Tibial artery (tissue), 4 donors: ENCODE data around the gene KLHL40.

Experiments used
- DNase-seq, 2 donors: peaks; one replicate each; pipeline ENCODE4 v3.0.0-alpha.2; 2019
- H3K27ac ChIP-seq, 2 donors: fragments of 200-600 bp; sonication (generic) in 1 of 2; 1 replicate in 1 of 2; 2 replicates in 1 of 2; pipeline ENCODE4 v1.5.1; 2018 to 2019; ENCODE audit warnings: mild to moderate bottlenecking in 1 of 2
- H3K27me3 ChIP-seq, 2 donors: fragments of 200-600 bp; sonication (generic) in 1 of 2; one replicate each; pipeline versions ENCODE4 v1.5.1 to v1.6.0; 2016 to 2019
- H3K36me3 ChIP-seq, 3 donors: fragments of 200-600 bp; sonication (generic) in 2 of 3; one replicate each; pipeline ENCODE4 v1.5.1; 2016 to 2019; ENCODE audit warnings: mild to moderate bottlenecking in 2 of 3
- H3K4me1 ChIP-seq, 4 donors: fragments of 200-600 bp; sonication (generic) in 2 of 4; 1 replicate in 3 of 4; 2 replicates in 1 of 4; pipeline ENCODE4 v1.5.1; 2016 to 2019
- H3K4me3 ChIP-seq, 2 donors: fragments of 200-600 bp; sonication (generic) in 1 of 2; 1 replicate in 1 of 2; 2 replicates in 1 of 2; pipeline ENCODE4 v1.5.1; 2018 to 2019; ENCODE audit warnings: mild to moderate bottlenecking in 2 of 2
- H3K9me3 ChIP-seq, 3 donors: fragments of 200-600 bp; sonication (generic) in 1 of 3; one replicate each; pipeline ENCODE4 v1.5.1; 2016 to 2019
- CTCF ChIP-seq, 2 experiments: fragments of 200-600 bp in 1 of 2; fragments of 450-650 bp in 1 of 2; IDR thresholded peaks; one replicate each; pipeline ENCODE4 v1.5.1; 2017 to 2019; ENCODE audit warnings: antibody characterized with exemption in 2 of 2, mild to moderate bottlenecking in 1 of 2, moderate library complexity in 1 of 2
- intact Hi-C: fragments of 100-400 bp; cut with DNase I; formaldehyde crosslinking; loops from one replicate; pipeline ENCODE4 v1.15.0; 2023; ENCODE audit warnings: low total_unique reads

The KLHL40 gene

GRCh38 chr3:42736081-42736480 is 50.7 kb downstream of the KLHL40 start:
- Histone ChIP-seq H3K27ac (no peak overlapping the region), H3K4me1 (peaks cover 0 to 19% (median 12%) of the 10 kb centered on the region in 4 donors), H3K36me3 (no peaks in the 10 kb centered on the region), H3K4me3 (no peak overlapping the region), H3K27me3 (no peaks in the 10 kb centered on the region), H3K9me3 (no peaks in the 10 kb centered on the region)
- intact Hi-C loops, result no loop called here
- DNase-seq, result no peak
- TF ChIP-seq CTCF (IDR thresholded peaks at IDR 0.05), result no peak

GRCh38 chr3:42736531-42736930 is 51.2 kb downstream of the KLHL40 start:
- Histone ChIP-seq H3K9me3 (no peaks in the 10 kb centered on the region), H3K27me3 (no peaks in the 10 kb centered on the region), H3K36me3 (no peaks in the 10 kb centered on the region), H3K4me3 (no peak overlapping the region), H3K4me1 (peaks cover 0 to 19% (median 12%) of the 10 kb centered on the region in 4 donors), H3K27ac (no peak overlapping the region)
- no peak for DNase-seq
- no peak for TF ChIP-seq CTCF (IDR thresholded peaks at IDR 0.05)
- intact Hi-C loops, result no loop called here

- peak; percentile 81 to 92 for DNase-seq
- intact Hi-C loops, result no loop called here
- Histone ChIP-seq H3K4me1 (peaks cover 0 to 20% (median 15%) of the 10 kb centered on the region in 4 donors), H3K9me3 (no peaks in the 10 kb centered on the region), H3K27me3 (no peaks in the 10 kb centered on the region), H3K4me3 (no peak overlapping the region), H3K27ac (peak overlapping the region; percentile 64 to 89), H3K36me3 (no peaks in the 10 kb centered on the region)
- no peak for TF ChIP-seq CTCF (IDR thresholded peaks at IDR 0.05)
Observed at GRCh38 chr3:42739401-42740158, 54.2 kb downstream of the KLHL40 start.

- Histone ChIP-seq H3K9me3 (no peaks in the 10 kb centered on the region), H3K4me1 (peaks cover 0 to 43% (median 33%) of the 10 kb centered on the region in 4 donors), H3K27ac (peak overlapping the region; percentile 11 to 89), H3K27me3 (no peaks in the 10 kb centered on the region), H3K36me3 (no peaks in the 10 kb centered on the region), H3K4me3 (no peak overlapping the region)
- intact Hi-C loops, result no loop called here
- TF ChIP-seq CTCF (IDR thresholded peaks at IDR 0.05), result no peak
- DNase-seq, result peak in 1 of 2 donors; percentile 7
Observed at GRCh38 chr3:42741796-42742195, 56.5 kb downstream of the KLHL40 start.
